Upper lobe of left lung (tissue), 4 donors: ENCODE data around the gene ACBD6.

Experiments
- CTCF ChIP-seq, 6 experiments: fragments of 450-650 bp in 4 of 6; fragments of 200-600 bp in 2 of 6; sonication (generic) in 2 of 6; IDR thresholded peaks; one replicate each; pipeline ENCODE4 v1.5.1; 2016 to 2019; ENCODE audit warnings: antibody characterized with exemption in 6 of 6
- POLR2A ChIP-seq, 4 donors: fragments of 450-650 bp; IDR thresholded peaks; one replicate each; pipeline ENCODE4 v1.5.1; 2016 to 2017; ENCODE audit warnings: antibody characterized with exemption in 4 of 4, mild to moderate bottlenecking in 2 of 4
- POLR2AphosphoS5 ChIP-seq, 2 donors: sonication (generic); formaldehyde crosslinking; IDR thresholded peaks; one replicate each; pipeline ENCODE4 v1.5.1; 2017; ENCODE audit warnings: antibody characterized with exemption in 2 of 2

GRCh38 chr1:180283098-180283497 is 219.3 kb downstream of the ACBD6 start:
- TF ChIP-seq CTCF (IDR thresholded peaks at IDR 0.05) = no peak
- no peak for TF ChIP-seq POLR2AphosphoS5 (IDR thresholded peaks at IDR 0.05)
- no peak for TF ChIP-seq POLR2A (IDR thresholded peaks at IDR 0.05)
